Measurements from ENCODE around the gene FARS2.

- TF ChIP-seq SP1 (IDR thresholded peaks at IDR 0.05) (no peak), BHLHE40 (IDR thresholded peaks at IDR 0.05; ENCODE audit: borderline replicate concordance) (no peak), ELF4 (IDR thresholded peaks at IDR 0.05) (no peak), NFRKB (IDR thresholded peaks at IDR 0.05) (no peak), CTBP1 (IDR thresholded peaks at IDR 0.05; ENCODE audit: borderline replicate concordance) (no peak), FOXM1 (IDR thresholded peaks at IDR 0.05; ENCODE audit: borderline replicate concordance) (no peak), SUZ12 (IDR thresholded peaks at IDR 0.05) (no peak), PKNOX1 (IDR thresholded peaks at IDR 0.05) (no peak), FOXK2 (IDR thresholded peaks at IDR 0.05) (no peak), ARNT (IDR thresholded peaks at IDR 0.05) (no peak), ZNF384 (IDR thresholded peaks at IDR 0.05) (no peak), HDGF (IDR thresholded peaks at IDR 0.05; ENCODE audit: borderline replicate concordance) (no peak)
Measured at GRCh38 chr6:5507131-5507681, 245.9 kb downstream of the FARS2 start.
